ENCODE results near the gene ZNF784.

DNA sequence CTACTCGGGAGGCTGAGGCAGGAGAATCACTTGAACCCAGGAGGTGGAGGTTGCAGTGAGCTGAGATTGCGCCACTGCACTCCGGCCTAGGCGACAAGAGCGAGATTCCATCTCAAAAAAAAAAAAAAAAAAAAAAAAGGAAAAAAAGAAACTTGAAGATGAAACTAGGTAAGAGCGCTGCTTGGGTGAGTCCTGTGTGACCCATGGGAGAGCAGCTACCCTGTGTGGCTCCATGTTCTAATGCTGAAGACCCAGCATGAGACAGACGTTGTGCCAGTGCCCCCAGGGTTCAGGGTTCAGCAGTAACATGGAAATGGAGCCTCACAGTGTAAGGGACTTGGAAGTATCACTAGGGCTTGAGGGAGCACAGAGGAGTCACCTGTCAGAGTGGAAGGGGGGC lies 5.9 kb downstream of the ZNF784 start:
- TF ChIP-seq, protein P1, sequence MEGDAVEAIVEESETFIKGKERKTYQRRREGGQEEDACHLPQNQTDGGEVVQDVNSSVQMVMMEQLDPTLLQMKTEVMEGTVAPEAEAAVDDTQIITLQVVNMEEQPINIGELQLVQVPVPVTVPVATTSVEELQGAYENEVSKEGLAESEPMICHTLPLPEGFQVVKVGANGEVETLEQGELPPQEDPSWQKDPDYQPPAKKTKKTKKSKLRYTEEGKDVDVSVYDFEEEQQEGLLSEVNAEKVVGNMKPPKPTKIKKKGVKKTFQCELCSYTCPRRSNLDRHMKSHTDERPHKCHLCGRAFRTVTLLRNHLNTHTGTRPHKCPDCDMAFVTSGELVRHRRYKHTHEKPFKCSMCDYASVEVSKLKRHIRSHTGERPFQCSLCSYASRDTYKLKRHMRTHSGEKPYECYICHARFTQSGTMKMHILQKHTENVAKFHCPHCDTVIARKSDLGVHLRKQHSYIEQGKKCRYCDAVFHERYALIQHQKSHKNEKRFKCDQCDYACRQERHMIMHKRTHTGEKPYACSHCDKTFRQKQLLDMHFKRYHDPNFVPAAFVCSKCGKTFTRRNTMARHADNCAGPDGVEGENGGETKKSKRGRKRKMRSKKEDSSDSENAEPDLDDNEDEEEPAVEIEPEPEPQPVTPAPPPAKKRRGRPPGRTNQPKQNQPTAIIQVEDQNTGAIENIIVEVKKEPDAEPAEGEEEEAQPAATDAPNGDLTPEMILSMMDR (IDR thresholded peaks at IDR 0.05; ENCODE audit: low read length), result no peak
- TF ChIP-seq EZH2 (IDR thresholded peaks at IDR 0.05; ENCODE audit: borderline replicate concordance, low read length), result no peak
